PC-9 (cell line): ENCODE results near the gene MIER3. TPM values are rescaled to one million over a fixed set of nuclear protein-coding genes. Genes with fewer than 3 reads are reported as not detected.
A peak's percentile ranks its signal among the peaks of the same experiment; 100 is the strongest.

Source experiments
- BruUV-seq: library from RNA; stranded (reverse); fragments of 400-500 nt; replicated peaks from 2 replicates; lab custom pipeline; 2021; lab: Mats Ljungman, UMichigan
- CTCF ChIA-PET: fragments of 300-600 bp; sonication (Branson Sonifier 250); formaldehyde crosslinking; loops from one replicate; lab custom pipeline; 2022; ENCODE audit warnings: antibody characterized with exemption; lab: Charles Lee
- POLR2A ChIA-PET: fragments of 300-600 bp; sonication (Branson Sonifier 250); formaldehyde crosslinking; loops from one replicate; lab custom pipeline; 2022; ENCODE audit warnings: antibody characterized with exemption; ENCODE audit not compliant: unreplicated experiment; lab: Charles Lee
- DNase-seq, 2 experiments: peaks; one replicate each; pipeline versions ENCODE4 v3.0.0 to v3.0.0-alpha.2; 2015 to 2022; ENCODE audit warnings: mixed read lengths in 1 of 2
- H2AFZ ChIP-seq: fragments of 200-600 bp; sonication (generic); 2 replicates; pipeline ENCODE4 v1.8.1; 2017; ENCODE audit warnings: antibody characterized with exemption
- H3F3A ChIP-seq: fragments of 200-600 bp; sonication (generic); 2 replicates; pipeline ENCODE4 v1.8.1; 2017; ENCODE audit warnings: antibody characterized with exemption, mild to moderate bottlenecking, low read depth; ENCODE audit not compliant: insufficient read depth
- H3K27ac ChIP-seq: fragments of 200-600 bp; sonication (generic); 2 replicates; pipeline ENCODE4 v1.6.1; 2016; ENCODE audit warnings: mixed run types
- H3K27me3 ChIP-seq: fragments of 200-600 bp; sonication (generic); 2 replicates; pipeline ENCODE4 v1.6.1; 2016; ENCODE audit warnings: low read depth, mixed run types; ENCODE audit not compliant: insufficient read depth
- H3K36me3 ChIP-seq: fragments of 200-600 bp; sonication (generic); 2 replicates; pipeline ENCODE4 v1.6.1; 2016; ENCODE audit warnings: low read depth, mixed run types
- H3K4me1 ChIP-seq: fragments of 200-600 bp; sonication (generic); replicated peaks from 2 replicates; pipeline ENCODE4 v1.6.1; 2016; ENCODE audit warnings: mixed run types; ENCODE audit not compliant: insufficient read depth
- H3K4me2 ChIP-seq: fragments of 200-600 bp; sonication (generic); 2 replicates; pipeline ENCODE4 v1.6.1; 2017; ENCODE audit warnings: mixed run types
- H3K4me3 ChIP-seq: fragments of 200-600 bp; sonication (generic); 2 replicates; pipeline ENCODE4 v1.6.1; 2016; ENCODE audit warnings: mixed run types
- H3K79me2 ChIP-seq: fragments of 200-600 bp; sonication (generic); 2 replicates; pipeline ENCODE4 v1.6.1; 2017; ENCODE audit warnings: low read depth, mixed run types
- H3K9me2 ChIP-seq: fragments of 200-600 bp; sonication (generic); 2 replicates; pipeline ENCODE4 v1.8.1; 2017; ENCODE audit warnings: mild to moderate bottlenecking; ENCODE audit not compliant: insufficient read depth
- H3K9me3 ChIP-seq: fragments of 200-600 bp; sonication (generic); 2 replicates; pipeline ENCODE4 v1.8.1; 2016; ENCODE audit warnings: low read depth; ENCODE audit not compliant: insufficient read depth
- H4K20me1 ChIP-seq: fragments of 200-600 bp; sonication (generic); 2 replicates; pipeline ENCODE4 v1.8.1; 2017; ENCODE audit not compliant: insufficient read depth
- CTCF ChIP-seq: fragments of 200-600 bp; sonication (generic); conservative IDR thresholded peaks from 2 replicates; pipeline ENCODE4 v1.6.1; 2017; ENCODE audit warnings: mixed run types, antibody characterized with exemption, mild to moderate bottlenecking, moderate library complexity
- EZH2 ChIP-seq: fragments of 200-600 bp; sonication (generic); IDR thresholded peaks from 2 replicates; pipeline ENCODE4 v1.8.0; 2017; ENCODE audit warnings: antibody characterized with exemption, low read depth
- intact Hi-C: fragments of 100-400 bp; cut with micrococcal nuclease; formaldehyde crosslinking; loops from one replicate; pipeline ENCODE4 v1.10.0; 2022; ENCODE audit not compliant: unreplicated experiment
- total RNA-seq: library from RNA; stranded (reverse); gene quantifications from 2 replicates; pipeline ENCODE4 v1.2.3, GENCODE V29; 2021

The MIER3 gene
- total RNA-seq, 1 experiment from 2014 or later, result 17.3 TPM

- H3K9me3 ChIP-seq, result no peaks in the 10 kb centered on the region
- no peaks in the 10 kb centered on the region for H3K27me3 ChIP-seq
- TF ChIP-seq EZH2, result no peak
- no peak for TF ChIP-seq CTCF
- DNase-seq, result no peak
- no peak overlapping the region for H3K27ac ChIP-seq
- no peak overlapping the region for H3K4me3 ChIP-seq
- intact Hi-C loops, result no loop called here
- no TSS peak for BruUV-seq
- H3K79me2 ChIP-seq, result no peaks in the 10 kb centered on the region
- no peak overlapping the region for H2AFZ ChIP-seq
- no peak overlapping the region for H3K4me2 ChIP-seq
- H3K9me2 ChIP-seq, result no peaks in the 10 kb centered on the region
- no peaks in the 10 kb centered on the region for H3K4me1 ChIP-seq
- no peaks in the 10 kb centered on the region for H3F3A ChIP-seq
- H4K20me1 ChIP-seq, result no peaks in the 10 kb centered on the region
- H3K36me3 ChIP-seq, result no peaks in the 10 kb centered on the region
- POLR2A ChIA-PET, result interaction anchor here (0.6 kb wide), 1 partner anchor 204 kb away, joined by 5 read pairs; no protein-coding TSS in a partner anchor
- CTCF ChIA-PET, result no interaction called here
These were observed 25.9 kb upstream of the MIER3 start for GRCh38 chr5:56977822-56978221.

GRCh38 chr5:56977021-56977420 lies 25.1 kb upstream of the MIER3 start:
- Histone ChIP-seq H3F3A (no peaks in the 10 kb centered on the region), H3K9me2 (no peaks in the 10 kb centered on the region), H3K79me2 (no peaks in the 10 kb centered on the region), H3K27me3 (no peaks in the 10 kb centered on the region), H3K9me3 (no peaks in the 10 kb centered on the region), H3K4me3 (no peak overlapping the region), H2AFZ (no peak overlapping the region), H3K4me2 (no peak overlapping the region), H3K27ac (no peak overlapping the region), H4K20me1 (no peaks in the 10 kb centered on the region), H3K4me1 (no peaks in the 10 kb centered on the region), H3K36me3 (no peaks in the 10 kb centered on the region)
- ChIA-PET POLR2A (interaction anchor here (0.6 kb wide), 1 partner anchor 205 kb away, joined by 5 read pairs; no protein-coding TSS in a partner anchor), CTCF (no interaction called here)
- intact Hi-C loops, result no loop called here
- DNase-seq, result no peak
- no TSS peak for BruUV-seq
- no peak for TF ChIP-seq EZH2
- TF ChIP-seq CTCF, result no peak

- Histone ChIP-seq H3K36me3 (no peaks in the 10 kb centered on the region), H3K9me3 (no peaks in the 10 kb centered on the region), H3K9me2 (no peaks in the 10 kb centered on the region), H3K79me2 (no peaks in the 10 kb centered on the region), H3F3A (no peaks in the 10 kb centered on the region), H3K4me2 (no peak overlapping the region), H3K27me3 (no peaks in the 10 kb centered on the region), H4K20me1 (no peaks in the 10 kb centered on the region), H3K4me1 (no peaks in the 10 kb centered on the region), H3K4me3 (no peak overlapping the region), H3K27ac (no peak overlapping the region), H2AFZ (peak overlapping the region; percentile 56; the same call in 1 of the 2 replicates)
- intact Hi-C loops, result no loop called here
- DNase-seq, result no peak
- TF ChIP-seq CTCF, result no peak
- TF ChIP-seq EZH2, result no peak
- ChIA-PET CTCF (no interaction called here), POLR2A (no interaction called here)
- no TSS peak for BruUV-seq
These were observed 22.3 kb upstream of the MIER3 start for GRCh38 chr5:56974241-56974640.
